ENCODE data around the gene CCN2. TPM values are rescaled to one million over a fixed set of nuclear protein-coding genes. Genes with fewer than 3 reads are reported as not detected.
A peak's percentile ranks its signal among the peaks of the same experiment; 100 is the strongest.

Gene CCN2
- total and polyA plus RNA-seq, 2 donors (not counting 1 experiment from before 2014, with no cell fraction given): 22.8 to 216 TPM

GRCh38 chr6:131945971-131946370 is 5.2 kb downstream of the CCN2 start:
- TF ChIP-seq EZH2 (IDR thresholded peaks at IDR 0.05; ENCODE audit: low read length, missing control alignments): no peak
- TF ChIP-seq CTCF (conservative IDR thresholded peaks at IDR 0.05 in 1 of 2, IDR thresholded peaks at IDR 0.05 in 1 of 2; ENCODE audit: low read depth in 1 of 2, low read length in 2 of 2): no peak
- Histone ChIP-seq H4K20me1 (ENCODE audit: control insufficient read depth, extremely low read depth, insufficient read depth, low read length) (no peaks in the 10 kb centered on the region), H3K27me3 (ENCODE audit: control insufficient read depth, insufficient read depth, low read length) (no peaks in the 10 kb centered on the region), H2AFZ (ENCODE audit: low read length) (no peak overlapping the region), H3K4me1 (ENCODE audit: control insufficient read depth, extremely low read depth, insufficient read depth, low read length) (no peaks in the 10 kb centered on the region), H3K27ac (ENCODE audit: insufficient read depth, low read length) (no peak overlapping the region), H3K9me3 (ENCODE audit: control insufficient read depth, insufficient read depth, low read depth, low read length) (no peaks in the 10 kb centered on the region), H3K79me2 (ENCODE audit: control insufficient read depth, insufficient read depth, low read length) (peaks cover 19% of the 10 kb centered on the region), H3K36me3 (ENCODE audit: control insufficient read depth, insufficient read depth, low read length) (peaks cover 4% of the 10 kb centered on the region), H3K4me3 (replicated peaks in 1 of 4; ENCODE audit: control extremely low read depth in 1 of 4, insufficient read depth in 1 of 4, low read depth in 3 of 4, low read length in 4 of 4) (no peak overlapping the region), H3K4me2 (ENCODE audit: extremely low read depth, insufficient read depth, low read length) (no peak overlapping the region), H3K9ac (ENCODE audit: insufficient read depth, low read length) (no peak overlapping the region)
- peak in 1 of 2 donors; percentile 33 for DNase-seq (ENCODE audit: low read depth in 2 of 2)

- H4K20me1 ChIP-seq (ENCODE audit: control insufficient read depth, extremely low read depth, insufficient read depth, low read length): no peaks in the 10 kb centered on the region
- TF ChIP-seq CTCF (conservative IDR thresholded peaks at IDR 0.05 in 1 of 2, IDR thresholded peaks at IDR 0.05 in 1 of 2; ENCODE audit: low read depth in 1 of 2, low read length in 2 of 2) (no peak), EZH2 (IDR thresholded peaks at IDR 0.05; ENCODE audit: low read length, missing control alignments) (no peak)
- no peaks in the 10 kb centered on the region for H3K36me3 ChIP-seq (ENCODE audit: control insufficient read depth, insufficient read depth, low read length)
- peak overlapping the region; percentile 35 for H3K27ac ChIP-seq (ENCODE audit: insufficient read depth, low read length)
- no peaks in the 10 kb centered on the region for H3K9me3 ChIP-seq (ENCODE audit: control insufficient read depth, insufficient read depth, low read depth, low read length)
- no peaks in the 10 kb centered on the region for H3K79me2 ChIP-seq (ENCODE audit: control insufficient read depth, insufficient read depth, low read length)
- no peak overlapping the region for H3K4me3 ChIP-seq (replicated peaks in 1 of 4; ENCODE audit: control extremely low read depth in 1 of 4, insufficient read depth in 1 of 4, low read depth in 3 of 4, low read length in 4 of 4)
- peak; percentile 63 to 93 for DNase-seq (ENCODE audit: low read depth in 2 of 2)
- no peaks in the 10 kb centered on the region for H3K27me3 ChIP-seq (ENCODE audit: control insufficient read depth, insufficient read depth, low read length)
- H2AFZ ChIP-seq (ENCODE audit: low read length): no peak overlapping the region
- no peak overlapping the region for H3K9ac ChIP-seq (ENCODE audit: insufficient read depth, low read length)
- peaks cover 7% of the 10 kb centered on the region for H3K4me1 ChIP-seq (ENCODE audit: control insufficient read depth, extremely low read depth, insufficient read depth, low read length)
- peak overlapping the region; percentile 27 for H3K4me2 ChIP-seq (ENCODE audit: extremely low read depth, insufficient read depth, low read length)
Measured at GRCh38 chr6:131937703-131938631, 13.2 kb downstream of the CCN2 start.

- Histone ChIP-seq H3K36me3 (ENCODE audit: control insufficient read depth, insufficient read depth, low read length) (no peaks in the 10 kb centered on the region), H3K4me1 (ENCODE audit: control insufficient read depth, extremely low read depth, insufficient read depth, low read length) (peaks cover 7% of the 10 kb centered on the region), H3K27me3 (ENCODE audit: control insufficient read depth, insufficient read depth, low read length) (no peaks in the 10 kb centered on the region), H3K79me2 (ENCODE audit: control insufficient read depth, insufficient read depth, low read length) (no peaks in the 10 kb centered on the region), H4K20me1 (ENCODE audit: control insufficient read depth, extremely low read depth, insufficient read depth, low read length) (no peaks in the 10 kb centered on the region), H3K4me3 (replicated peaks in 1 of 4; ENCODE audit: control extremely low read depth in 1 of 4, insufficient read depth in 1 of 4, low read depth in 3 of 4, low read length in 4 of 4) (no peak overlapping the region), H3K27ac (ENCODE audit: insufficient read depth, low read length) (no peak overlapping the region), H2AFZ (ENCODE audit: low read length) (no peak overlapping the region), H3K4me2 (ENCODE audit: extremely low read depth, insufficient read depth, low read length) (no peak overlapping the region), H3K9me3 (ENCODE audit: control insufficient read depth, insufficient read depth, low read depth, low read length) (no peaks in the 10 kb centered on the region), H3K9ac (ENCODE audit: insufficient read depth, low read length) (no peak overlapping the region)
- peak in 1 of 2 donors; percentile 78 for DNase-seq (ENCODE audit: low read depth in 2 of 2)
- TF ChIP-seq CTCF (conservative IDR thresholded peaks at IDR 0.05 in 1 of 2, IDR thresholded peaks at IDR 0.05 in 1 of 2; ENCODE audit: low read depth in 1 of 2, low read length in 2 of 2): no peak
Measured at GRCh38 chr6:131937226-131937625, 13.9 kb downstream of the CCN2 start.

All from fibroblast of lung (primary cell).